ENCODE data around the gene RARB. TPM values are rescaled to one million over a fixed set of nuclear protein-coding genes. Genes with fewer than 3 reads are reported as not detected.

The RARB gene
- total and polyA plus RNA-seq, 9 of the 15 experiments (the other 6 are each of a cell fraction or from before 2014, with no cell fraction given): 0.15 to 1.3 (median 0.27) TPM

GRCh38 chr3:25489858-25490593 is 62.0 kb downstream of the RARB start (continued):
- TF ChIP-seq ZFP30 (CRISPR knock-in tag; IDR thresholded peaks at IDR 0.05; ENCODE audit: borderline replicate concordance): no peak
- TF ChIP-seq ZNF184 (CRISPR knock-in tag; IDR thresholded peaks at IDR 0.05): no peak
- TF ChIP-seq SIRT6 (IDR thresholded peaks at IDR 0.05; ENCODE audit: low read depth, low read length): no peak
- no peak for TF ChIP-seq E4F1 (CRISPR knock-in tag; IDR thresholded peaks at IDR 0.05; ENCODE audit: borderline replicate concordance)
- no peak for TF ChIP-seq ZBTB17 (CRISPR knock-in tag; IDR thresholded peaks at IDR 0.05)
- TF ChIP-seq KAT8 (IDR thresholded peaks at IDR 0.05; ENCODE audit: low read depth): no peak
- no peak for TF ChIP-seq ZNF316 (IDR thresholded peaks at IDR 0.05)

- Histone ChIP-seq H3K27me3 (ENCODE audit: control insufficient read depth in 2 of 2, insufficient read depth in 2 of 2, low read length in 2 of 2) (no peaks in the 10 kb centered on the region), H2AFZ (ENCODE audit: low read depth, low read length) (no peak overlapping the region), H3K4me3 (no peak overlapping the region), H3K79me2 (ENCODE audit: control insufficient read depth, insufficient read depth, low read length) (no peaks in the 10 kb centered on the region), H3K36me3 (ENCODE audit: control insufficient read depth, insufficient read depth, low read length) (no peaks in the 10 kb centered on the region), H3K9ac (ENCODE audit: insufficient read depth in 1 of 2, low read depth in 2 of 2, low read length in 2 of 2) (no peak overlapping the region), H3K4me1 (replicated peaks in 1 of 2; ENCODE audit: control insufficient read depth in 2 of 2, insufficient read depth in 2 of 2, low read length in 2 of 2) (no peaks in the 10 kb centered on the region), H4K20me1 (replicated peaks; ENCODE audit: control insufficient read depth, insufficient read depth, low read length) (no peaks in the 10 kb centered on the region), H3K9me3 (replicated peaks; ENCODE audit: control insufficient read depth, insufficient read depth, low read depth, low read length) (no peaks in the 10 kb centered on the region), H3K4me2 (ENCODE audit: insufficient read depth, low read length) (no peak overlapping the region), H3K27ac (ENCODE audit: extremely low read depth, low read depth, low read length) (no peak overlapping the region), H3K9me1 (ENCODE audit: control insufficient read depth, insufficient read depth, low read length) (no peaks in the 10 kb centered on the region)
- in situ Hi-C loops (cut with MboI) (no loop called here), intact Hi-C loops (cut with micrococcal nuclease) (no loop called here)
- CTCF ChIA-PET (ENCODE audit: low intra/inter-chr PET ratio): no interaction called here
- FAIRE-seq: no peak
- no peak for ATAC-seq
- DNase-seq (ENCODE audit: extremely low read depth in 1 of 4, low spot score in 3 of 4): no peak
- POLR2A ChIA-PET: interaction anchor here (0.6 kb wide), 1 partner anchor 894 kb away, joined by 3 read pairs; no protein-coding TSS in a partner anchor
- WGBS (ENCODE audit: insufficient coverage, low coverage, missing lambda C conversion rate): 0% methylated on average over 3 of the region's 3 CpGs
- BruUV-seq (replicated peaks): no TSS peak
- no peak for TF ChIP-seq ETV6 (IDR thresholded peaks at IDR 0.05; ENCODE audit: borderline replicate concordance in 1 of 2, low read depth in 2 of 2, low read length in 1 of 2)
- no peak for TF ChIP-seq ETV6 (CRISPR knock-in tag; IDR thresholded peaks at IDR 0.05; ENCODE audit: borderline replicate concordance)
- TF ChIP-seq DMBX1 (CRISPR knock-in tag; IDR thresholded peaks at IDR 0.05; ENCODE audit: borderline replicate concordance): no peak
- TF ChIP-seq ZNF699 (CRISPR knock-in tag; IDR thresholded peaks at IDR 0.05; ENCODE audit: insufficient replicate concordance): no peak
- no peak for TF ChIP-seq MLX (CRISPR knock-in tag; conservative IDR thresholded peaks at IDR 0.05)
- no peak for TF ChIP-seq NFYB (IDR thresholded peaks at IDR 0.05; ENCODE audit: extremely low read depth, insufficient read length)
- TF ChIP-seq ID3 (CRISPR knock-in tag; IDR thresholded peaks at IDR 0.05): no peak
- no peak for TF ChIP-seq ID3 (tag; IDR thresholded peaks at IDR 0.05)
- TF ChIP-seq PHF20 (IDR thresholded peaks at IDR 0.05; ENCODE audit: partially characterized antibody): no peak
- no peak for TF ChIP-seq ZNF764 (CRISPR knock-in tag; IDR thresholded peaks at IDR 0.05; ENCODE audit: low read depth)
Measured at GRCh38 chr3:25493246-25493645, 65.2 kb downstream of the RARB start.

Data from K562 (cell line).